Measurements from ENCODE around the gene GLRA2.
A peak's percentile ranks its signal among the peaks of the same experiment; 100 is the strongest.

DNA sequence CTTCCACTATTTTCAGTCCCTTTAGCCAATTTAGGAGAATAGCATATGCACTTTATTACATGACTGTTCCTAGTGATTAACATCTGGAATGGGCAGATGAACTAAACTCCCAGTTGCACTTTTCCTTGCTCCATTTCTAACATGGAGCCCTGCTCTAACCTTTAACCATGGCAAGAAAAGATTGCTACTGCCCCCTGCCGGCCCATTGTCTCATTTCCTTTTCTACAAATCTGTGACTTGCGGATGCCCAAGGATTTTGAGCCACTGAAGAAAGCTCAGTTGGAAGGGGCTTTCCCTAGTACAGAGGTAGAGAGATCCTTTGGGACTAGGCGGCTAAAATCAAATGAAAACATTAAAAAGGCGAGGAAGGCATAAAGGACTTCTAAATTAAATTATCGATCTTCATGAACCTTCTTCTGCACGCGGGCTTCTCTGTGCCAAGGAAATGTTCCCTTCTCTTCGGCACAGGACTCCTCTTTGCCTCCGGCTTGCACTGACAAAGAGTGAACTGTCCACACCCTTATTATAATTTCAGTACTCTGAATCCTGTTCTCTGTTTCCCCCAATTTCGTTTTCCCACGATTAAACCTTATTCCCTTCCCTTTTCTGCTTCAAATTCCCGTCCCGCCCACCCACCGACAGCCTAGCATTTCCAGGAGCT is 577 bp upstream of the GLRA2 start:
- TF ChIP-seq, protein P1, sequence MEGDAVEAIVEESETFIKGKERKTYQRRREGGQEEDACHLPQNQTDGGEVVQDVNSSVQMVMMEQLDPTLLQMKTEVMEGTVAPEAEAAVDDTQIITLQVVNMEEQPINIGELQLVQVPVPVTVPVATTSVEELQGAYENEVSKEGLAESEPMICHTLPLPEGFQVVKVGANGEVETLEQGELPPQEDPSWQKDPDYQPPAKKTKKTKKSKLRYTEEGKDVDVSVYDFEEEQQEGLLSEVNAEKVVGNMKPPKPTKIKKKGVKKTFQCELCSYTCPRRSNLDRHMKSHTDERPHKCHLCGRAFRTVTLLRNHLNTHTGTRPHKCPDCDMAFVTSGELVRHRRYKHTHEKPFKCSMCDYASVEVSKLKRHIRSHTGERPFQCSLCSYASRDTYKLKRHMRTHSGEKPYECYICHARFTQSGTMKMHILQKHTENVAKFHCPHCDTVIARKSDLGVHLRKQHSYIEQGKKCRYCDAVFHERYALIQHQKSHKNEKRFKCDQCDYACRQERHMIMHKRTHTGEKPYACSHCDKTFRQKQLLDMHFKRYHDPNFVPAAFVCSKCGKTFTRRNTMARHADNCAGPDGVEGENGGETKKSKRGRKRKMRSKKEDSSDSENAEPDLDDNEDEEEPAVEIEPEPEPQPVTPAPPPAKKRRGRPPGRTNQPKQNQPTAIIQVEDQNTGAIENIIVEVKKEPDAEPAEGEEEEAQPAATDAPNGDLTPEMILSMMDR (IDR thresholded peaks at IDR 0.05), result peak; percentile 21 to 43 (median 34)
- no peak for TF ChIP-seq POLR2A (IDR thresholded peaks at IDR 0.05)
